ENCODE measurements around the gene SLC25A42.

GRCh38 chr19:19061506-19061905, 2.3 kb upstream of the SLC25A42 start:
- no peak for TF ChIP-seq EZH2 (IDR thresholded peaks at IDR 0.05; ENCODE audit: borderline replicate concordance, low read length)
- no peak for TF ChIP-seq CTCF (conservative IDR thresholded peaks at IDR 0.05 in 1 of 2, IDR thresholded peaks at IDR 0.05 in 1 of 2; ENCODE audit: extremely low read depth in 1 of 2, insufficient read depth in 1 of 2, low read depth in 1 of 2, low read length in 2 of 2)
